GM15510 (cell line): ENCODE results near the gene CCR7.
A peak's percentile ranks its signal among the peaks of the same experiment; 100 is the strongest.

ENCODE experiments used
- POLR2A ChIP-seq: IDR thresholded peaks from 3 replicates; pipeline ENCODE4 v1.6.1; 2011; ENCODE audit warnings: borderline replicate concordance; ENCODE audit not compliant: insufficient read length; ENCODE audit errors: extremely low read depth

The CCR7 gene

DNA sequence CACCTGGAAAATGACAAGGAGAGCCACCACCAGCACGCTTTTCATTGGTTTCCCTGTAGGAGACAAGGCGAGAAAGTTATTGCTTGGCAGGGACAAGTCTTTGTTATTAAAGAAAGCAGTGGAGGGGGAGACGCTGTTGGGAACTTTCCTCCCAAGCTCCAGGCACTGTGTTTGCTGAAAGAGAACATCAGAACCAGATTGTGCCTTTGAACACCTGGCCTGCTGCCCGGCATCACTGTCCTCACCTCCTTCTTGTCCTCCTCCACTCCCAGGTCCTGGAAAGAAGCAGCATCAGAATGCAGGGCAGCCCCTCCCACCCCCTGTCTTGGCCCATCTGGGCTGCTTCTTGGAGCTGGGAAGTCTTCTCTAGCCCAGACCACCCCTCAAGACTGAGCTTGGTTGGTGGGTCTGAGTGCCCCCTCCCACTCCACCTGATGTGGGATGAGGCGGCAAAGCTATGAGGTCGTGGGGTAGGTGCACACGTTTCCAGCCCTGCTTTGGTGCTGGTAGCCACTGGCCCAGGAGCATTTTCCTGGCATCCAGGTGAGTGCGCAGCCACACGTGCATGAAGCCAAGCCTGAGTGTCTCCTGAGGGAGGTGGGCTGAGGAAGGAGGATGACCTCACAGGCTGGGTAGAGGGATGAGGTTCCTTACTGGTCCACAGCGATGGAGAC is 6.2 kb downstream of the CCR7 start:
- TF ChIP-seq POLR2A: peak; percentile 21

DNA sequence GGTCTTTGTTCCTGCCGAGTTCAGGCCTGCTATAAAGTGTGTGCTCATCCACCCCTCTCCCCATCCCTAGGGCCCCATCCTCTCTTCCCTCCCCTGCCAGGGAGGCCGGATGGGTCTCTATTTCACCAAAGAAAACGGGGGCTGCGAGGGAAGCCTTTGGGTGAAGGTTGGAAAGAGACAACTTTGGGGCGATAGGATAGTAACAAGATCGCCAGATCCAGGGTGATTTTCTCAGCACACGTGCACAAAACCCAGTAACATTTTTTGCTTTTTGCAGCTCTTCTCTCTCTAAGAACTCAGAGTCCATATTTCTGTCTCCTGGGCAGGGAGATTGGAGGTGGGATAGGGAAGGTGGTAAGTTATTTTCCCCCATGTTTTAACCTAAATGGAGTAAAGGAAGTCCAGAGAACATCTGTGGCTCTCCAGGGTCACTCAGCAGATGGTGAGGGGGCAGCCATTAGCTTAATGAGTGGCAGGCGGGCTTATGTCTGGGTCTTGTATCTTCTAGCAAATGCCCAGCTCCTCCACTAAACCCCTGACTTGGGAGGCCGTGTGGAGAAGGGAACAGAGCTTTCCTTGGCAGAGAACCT is 6.9 kb downstream of the CCR7 start:
- TF ChIP-seq POLR2A: no peak

DNA sequence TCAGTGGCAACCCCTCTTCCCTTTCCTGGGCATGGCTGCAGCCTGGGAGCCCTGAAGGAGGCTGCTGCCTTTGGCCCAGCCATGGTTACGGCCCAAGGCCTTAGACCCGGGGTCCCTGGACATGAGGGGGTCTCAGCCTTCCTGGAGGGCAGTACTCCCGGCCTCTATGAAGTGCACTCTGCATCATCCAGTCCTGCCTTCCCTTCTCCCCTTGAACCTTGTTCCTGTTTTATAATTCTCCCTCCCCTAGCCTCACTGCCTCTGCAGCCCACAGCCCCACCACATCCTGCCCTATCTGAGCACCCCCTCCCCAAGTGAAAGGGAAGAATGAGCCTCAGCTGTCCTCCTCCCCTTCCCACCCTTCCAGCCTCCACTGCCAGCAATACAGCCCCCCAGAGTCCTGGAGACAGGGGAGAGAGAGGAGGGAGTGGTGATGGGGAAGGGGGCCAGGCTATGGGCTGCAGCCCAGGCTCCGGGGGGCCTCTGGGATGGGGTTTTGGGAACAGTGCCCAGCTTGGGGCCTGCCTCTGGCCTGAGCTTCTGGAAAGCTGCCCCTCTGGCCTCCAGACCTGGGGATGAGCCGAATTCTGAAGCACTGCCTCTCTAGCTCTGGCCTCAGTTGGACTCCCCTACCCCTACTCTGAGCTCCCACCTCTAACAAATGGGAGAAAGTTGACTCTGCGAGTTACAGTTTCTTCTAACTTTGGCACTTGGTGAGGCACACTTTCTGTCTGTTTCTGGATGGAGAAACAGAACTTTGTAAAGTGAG is 7.6 kb downstream of the CCR7 start:
- no peak for TF ChIP-seq POLR2A

DNA sequence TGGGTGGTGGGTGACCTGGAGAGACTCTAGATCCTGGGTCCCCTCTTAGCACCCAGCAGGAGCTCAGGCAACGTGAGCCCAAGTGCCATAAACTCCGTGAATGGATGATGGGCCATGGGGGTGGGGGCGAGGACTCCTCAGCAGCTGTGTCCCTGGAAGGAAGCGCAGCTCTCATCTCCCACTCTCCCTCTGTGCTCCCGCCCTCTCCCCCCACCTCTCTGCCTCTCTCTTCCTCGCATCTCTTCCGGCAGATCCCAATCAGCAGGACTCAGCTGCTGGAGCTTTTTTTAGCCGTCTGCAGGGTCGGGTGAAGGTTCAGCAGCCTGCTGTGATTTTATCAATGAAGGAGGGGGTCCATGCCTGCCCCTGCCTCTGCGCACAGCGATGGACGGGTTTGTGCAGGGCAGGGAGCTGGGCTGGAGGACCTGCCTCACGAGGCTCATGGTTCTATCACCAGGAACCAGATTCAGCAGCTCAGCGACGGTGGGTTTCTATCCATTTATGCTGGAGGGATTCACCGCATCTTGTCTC is 8.3 kb downstream of the CCR7 start:
- TF ChIP-seq POLR2A: peak; percentile 33

DNA sequence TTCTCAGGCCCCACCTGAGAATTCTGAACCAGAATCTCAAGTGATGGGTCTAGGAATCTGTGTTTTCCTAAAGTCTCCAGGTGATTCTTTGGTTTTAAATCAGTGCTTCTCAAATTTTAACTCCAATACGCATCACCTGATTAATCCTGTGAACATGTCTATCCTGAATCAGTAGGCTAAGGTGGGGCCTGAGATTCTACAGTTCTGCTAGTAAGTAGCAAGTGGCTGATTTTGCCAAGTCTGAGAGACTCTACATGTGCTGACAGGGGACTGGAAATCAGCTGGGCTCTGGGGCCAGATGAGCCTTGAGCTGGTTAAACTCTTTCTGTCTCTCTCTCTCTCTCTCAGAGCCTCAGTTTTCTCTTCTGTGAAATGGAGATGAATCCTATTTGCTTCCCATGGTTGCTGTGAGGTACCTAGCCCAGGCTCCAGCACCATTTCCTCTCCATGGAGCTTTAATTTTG is 9.0 kb downstream of the CCR7 start:
- TF ChIP-seq POLR2A: no peak

DNA sequence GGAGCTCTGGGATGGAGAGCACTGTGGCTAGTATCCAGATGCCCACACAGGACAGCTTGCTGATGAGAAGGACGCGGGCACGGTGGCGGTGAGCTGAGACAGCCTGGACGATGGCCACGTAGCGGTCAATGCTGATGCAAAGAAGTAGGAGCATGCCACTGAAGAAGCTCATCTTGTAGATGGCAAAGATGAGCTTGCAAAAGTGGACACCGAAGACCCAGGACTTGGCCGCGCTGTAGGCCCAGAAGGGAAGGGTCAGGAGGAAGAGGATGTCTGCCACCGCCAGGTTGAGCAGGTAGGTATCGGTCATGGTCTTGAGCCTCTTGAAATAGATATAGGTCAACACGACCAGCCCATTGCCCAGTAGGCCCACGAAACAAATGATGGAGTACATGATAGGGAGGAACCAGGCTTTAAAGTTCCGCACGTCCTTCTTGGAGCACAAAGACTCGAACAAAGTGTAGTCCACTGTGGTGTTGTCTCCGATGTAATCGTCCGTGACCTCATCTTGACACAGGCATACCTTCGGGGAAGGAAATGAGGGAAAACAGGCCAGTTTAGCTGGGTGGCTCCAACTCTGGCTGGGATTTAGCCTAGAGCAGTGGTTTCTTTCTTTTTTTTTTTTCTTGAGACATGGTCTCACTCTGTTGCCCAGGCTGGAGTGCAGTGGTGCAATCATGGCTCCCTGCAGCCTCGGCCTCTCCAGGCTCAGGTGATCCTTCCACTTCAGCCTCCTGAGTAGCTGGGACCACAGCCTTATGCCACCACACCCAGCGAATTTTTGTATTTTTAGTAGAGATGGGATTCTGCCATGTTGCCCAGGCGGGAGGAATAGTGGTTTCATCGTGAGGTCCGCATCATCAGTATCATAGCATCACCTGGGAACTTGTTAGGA is 9.7 kb downstream of the CCR7 start:
- peak; percentile 36 for TF ChIP-seq POLR2A

DNA sequence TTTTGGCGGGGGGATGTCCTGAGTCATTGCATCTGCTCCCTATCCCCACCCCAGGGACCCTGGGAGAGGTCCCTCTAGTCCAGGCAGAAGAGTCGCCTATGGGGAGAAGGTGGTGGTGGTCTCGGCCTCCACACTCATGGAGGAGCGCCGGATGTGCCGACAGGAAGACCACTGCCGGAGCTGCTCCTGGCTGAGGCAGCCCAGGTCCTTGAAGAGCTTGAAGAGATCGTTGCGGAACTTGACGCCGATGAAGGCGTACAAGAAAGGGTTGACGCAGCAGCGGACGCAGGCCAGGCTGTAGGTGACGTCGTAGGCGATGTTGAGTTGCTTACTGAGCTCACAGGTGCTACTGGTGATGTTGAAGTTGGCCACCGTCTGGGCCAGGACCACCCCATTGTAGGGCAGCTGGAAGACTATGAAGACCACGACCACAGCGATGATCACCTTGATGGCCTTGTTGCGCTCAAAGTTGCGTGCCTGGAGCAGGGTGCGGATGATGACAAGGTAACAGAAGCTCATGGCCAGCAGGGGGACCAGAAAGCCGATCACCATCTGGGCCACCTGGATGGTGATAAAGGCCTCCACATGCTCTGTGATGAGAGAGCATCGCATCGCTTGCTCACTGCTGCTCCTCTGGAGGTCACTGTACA is 10.5 kb downstream of the CCR7 start:
- no peak for TF ChIP-seq POLR2A

DNA sequence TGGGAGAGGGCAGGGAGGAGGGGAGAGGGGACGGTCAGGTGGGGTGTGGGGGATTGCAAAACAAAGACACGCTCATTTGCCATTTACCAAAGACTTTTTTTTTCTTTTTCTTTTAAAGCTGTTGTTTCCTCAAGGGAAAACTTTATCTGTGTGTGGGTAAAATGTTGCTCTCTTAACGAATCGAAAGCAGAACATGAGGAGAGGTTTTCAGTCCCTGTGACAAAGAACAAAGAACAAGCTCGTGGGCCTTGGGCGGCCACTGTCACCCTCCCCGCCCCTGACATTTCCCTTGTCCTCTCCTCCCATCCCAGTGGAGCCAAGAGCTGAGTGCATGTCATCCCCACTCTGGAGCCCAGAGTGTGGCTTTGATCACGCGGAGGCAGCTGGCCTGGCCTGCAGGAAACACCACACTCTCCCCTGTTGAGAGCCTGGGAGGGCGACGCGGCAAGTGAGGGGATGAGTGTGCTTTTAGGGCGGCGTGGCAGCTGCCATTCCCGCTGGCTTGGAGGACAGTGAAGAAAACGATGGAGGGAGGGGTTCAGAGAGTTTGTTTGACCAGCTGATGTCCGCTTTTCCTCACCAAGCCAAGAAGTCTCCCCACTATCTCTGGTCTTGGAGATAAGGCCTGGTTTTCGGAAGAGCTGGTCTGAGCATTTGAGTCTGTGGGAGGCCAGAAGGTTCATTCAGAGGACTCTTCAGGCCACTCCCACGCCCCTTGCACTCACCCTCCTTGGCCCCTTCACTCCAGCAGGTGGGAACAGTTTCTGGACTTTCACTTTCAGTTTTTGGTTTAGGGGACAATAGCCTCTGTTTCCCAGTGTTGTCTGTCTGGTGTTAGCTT is 11.4 kb downstream of the CCR7 start:
- peak; percentile 37 for TF ChIP-seq POLR2A

DNA sequence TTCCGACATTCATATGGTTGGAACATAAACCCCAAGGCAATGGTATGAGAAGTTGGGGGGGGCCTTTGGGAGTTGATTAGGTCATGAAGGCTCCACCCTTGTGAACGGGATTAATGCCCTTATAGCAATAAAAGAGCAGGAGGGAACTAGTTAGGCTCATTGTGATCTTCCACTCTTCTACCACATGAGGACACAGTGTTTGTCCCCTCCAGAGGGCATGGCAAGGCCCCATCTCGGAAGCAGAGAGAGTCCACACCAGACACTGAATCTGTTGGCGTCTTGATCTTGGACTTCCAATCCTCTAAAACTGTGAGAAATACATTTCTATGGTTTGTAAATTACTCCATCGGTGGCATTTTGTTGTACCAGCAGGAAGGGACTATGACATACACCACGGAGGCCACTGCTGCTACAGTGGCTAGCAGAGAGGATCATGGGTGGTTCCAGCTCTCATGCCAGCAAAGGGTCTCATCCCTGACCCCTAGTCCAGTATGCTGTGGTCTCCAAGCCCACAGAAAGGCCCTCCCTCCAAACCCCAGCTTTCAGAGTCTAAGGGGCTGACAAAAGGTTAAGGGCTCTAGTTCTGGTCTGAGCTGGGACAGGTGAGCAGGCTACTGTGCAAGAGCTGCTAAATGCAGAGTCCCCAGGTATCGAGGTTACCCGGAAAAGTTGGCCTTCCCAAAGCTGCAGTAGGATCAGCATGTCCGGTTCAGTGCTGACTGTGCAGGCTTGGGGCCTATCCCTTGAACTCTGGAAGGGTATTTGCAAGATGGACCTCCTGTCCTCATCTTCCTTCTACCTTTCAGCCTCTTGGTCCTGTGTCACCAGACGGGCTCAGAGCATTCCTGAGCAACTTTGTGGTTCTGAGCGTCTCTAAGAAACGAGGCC is 12.2 kb downstream of the CCR7 start:
- TF ChIP-seq POLR2A: peak; percentile 39

DNA sequence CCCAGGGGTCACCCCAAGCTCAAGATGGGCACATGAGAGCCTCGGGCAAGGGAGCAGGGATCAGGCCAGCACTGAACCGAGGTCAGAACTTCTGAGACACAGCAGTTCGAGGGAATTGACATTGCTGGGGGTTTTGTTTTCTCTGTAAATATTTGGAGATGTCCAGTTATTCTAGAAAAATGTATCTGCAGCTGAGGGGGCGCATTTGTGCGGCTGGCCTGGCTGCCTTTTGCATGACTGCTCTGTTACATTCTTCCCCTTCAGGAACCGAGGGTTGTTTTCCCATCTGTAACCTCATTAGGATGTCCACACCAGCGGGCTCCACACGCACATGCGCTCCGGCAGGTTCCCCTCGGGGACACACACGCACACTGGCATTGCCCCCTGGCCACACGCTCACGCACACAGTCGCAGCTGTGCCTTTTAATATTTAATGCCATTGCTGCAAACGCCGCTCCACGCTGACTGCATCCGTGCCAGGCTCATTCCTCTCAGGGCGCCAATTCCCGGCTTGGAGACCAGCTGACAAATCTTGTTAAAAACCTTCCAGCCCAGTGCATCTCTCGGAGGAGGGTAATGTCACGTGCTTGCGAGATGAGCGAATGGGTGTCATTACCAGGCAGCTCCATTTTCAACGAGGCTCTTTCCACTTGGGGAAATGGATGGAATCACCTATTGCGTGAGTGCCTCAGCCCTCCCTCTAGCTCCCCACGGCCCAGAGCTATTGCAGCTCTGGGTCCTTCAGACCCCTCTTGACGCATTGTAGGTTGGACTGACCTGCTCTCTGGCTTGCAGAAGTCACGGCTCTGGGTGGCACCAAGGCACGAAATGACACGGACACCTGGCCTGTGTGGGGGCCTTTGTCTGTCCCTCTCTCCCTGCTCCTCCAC is 13.1 kb downstream of the CCR7 start:
- peak; percentile 23 for TF ChIP-seq POLR2A
